HepG2 (cell line): ENCODE measurements around the gene CASP6. TPM values are rescaled to one million over a fixed set of nuclear protein-coding genes. Genes with fewer than 3 reads are reported as not detected.

Experiments used
- ATAC-seq: fragments of 200-7000 bp; cut with Tn5 transposase; 3 replicates; pipeline ENCODE4 v1.9.1; 2020; ENCODE audit warnings: mild to moderate bottlenecking, moderate library complexity
- BruUV-seq: library from RNA; stranded (reverse); fragments of 400-500 nt; replicated peaks from 2 replicates; lab custom pipeline; 2021; lab: Mats Ljungman, UMichigan
- CTCF ChIA-PET: fragments of 300-600 bp; formaldehyde crosslinking; extraction: SDS; loops from one replicate; lab custom pipeline; 2021; ENCODE audit warnings: low total read pairs, inconsistent platforms, low intra/inter-chr PET ratio; lab: Yijun Ruan, JAX
- POLR2A ChIA-PET: fragments of 350-600 bp; sonication (Branson Sonifier 250); formaldehyde crosslinking; loops from one replicate; lab custom pipeline; 2020; ENCODE audit warnings: antibody characterized with exemption, inconsistent platforms; lab: Yijun Ruan, JAX
- DNase-seq: peaks from one replicate; pipeline ENCODE4 v3.0.0-alpha.2; 2015; ENCODE audit warnings: low spot score
- FAIRE-seq: peaks from 3 replicates; lab custom pipeline; 2011; peaks lifted over from hg19 to GRCh38; lab: Jason Lieb, UNC
- H2AFZ ChIP-seq: one replicate; pipeline ENCODE4 v1.6.1; 2011; ENCODE audit warnings: low read length, inconsistent platforms
- H3K27ac ChIP-seq: fragments of 300-600 bp; 3 replicates; pipeline ENCODE4 v1.8.0; 2011; ENCODE audit warnings: mixed run types, mild to moderate bottlenecking, mixed read lengths, low read length, inconsistent platforms; ENCODE audit not compliant: insufficient read depth; ENCODE audit errors: extremely low read length
- H3K27me3 ChIP-seq, 2 experiments: fragments of 200-600 bp in 1 of 2; 2 replicates in 1 of 2; 3 replicates in 1 of 2; pipeline versions ENCODE4 v1.6.0 to v1.8.0; 2011; ENCODE audit warnings: low read length in 2 of 2, mild to moderate bottlenecking in 2 of 2, moderate library complexity in 2 of 2, inconsistent platforms in 1 of 2; ENCODE audit not compliant: insufficient read depth in 2 of 2, control insufficient read depth in 1 of 2
- H3K36me3 ChIP-seq, 2 experiments: fragments of 200-600 bp in 1 of 2; replicated peaks in 1 of 2; 2 replicates in 1 of 2; 3 replicates in 1 of 2; pipeline versions ENCODE4 v1.5.1 to v1.8.0; 2011; ENCODE audit warnings: low read length in 2 of 2, inconsistent platforms in 1 of 2; ENCODE audit not compliant: insufficient read depth in 2 of 2, control insufficient read depth in 1 of 2
- H3K4me1 ChIP-seq: 2 replicates; pipeline ENCODE4 v1.5.1; 2012; ENCODE audit warnings: low read length, inconsistent platforms; ENCODE audit not compliant: insufficient read depth
- H3K4me2 ChIP-seq: 2 replicates; pipeline ENCODE4 v1.6.0; 2011; ENCODE audit warnings: low read depth, low read length, inconsistent platforms
- H3K4me3 ChIP-seq, 3 experiments: fragments of 200-600 bp in 1 of 3; sonication (generic), shearing (Covaris generic) in 1 of 3; replicated peaks in 1 of 3; 2 replicates each; pipeline ENCODE4 v1.5.1; 2011 to 2016; ENCODE audit warnings: low read length in 3 of 3, inconsistent platforms in 2 of 3, low read depth in 2 of 3, mild to moderate bottlenecking in 2 of 3, control low read depth in 1 of 3, mixed read lengths in 1 of 3; ENCODE audit not compliant: insufficient read depth in 1 of 3
- H3K79me2 ChIP-seq: one replicate; pipeline ENCODE4 v1.6.1; 2011; ENCODE audit warnings: low read length, inconsistent platforms; ENCODE audit not compliant: insufficient read depth
- H3K9ac ChIP-seq: 2 replicates; pipeline ENCODE4 v1.6.0; 2011; ENCODE audit warnings: mild to moderate bottlenecking, low read depth, low read length, inconsistent platforms; ENCODE audit not compliant: insufficient read depth
- H3K9me3 ChIP-seq: 2 replicates; pipeline ENCODE4 v1.5.1; 2012; ENCODE audit warnings: mild to moderate bottlenecking, low read length
- H4K20me1 ChIP-seq: 2 replicates; pipeline ENCODE4 v1.6.0; 2011; ENCODE audit warnings: inconsistent platforms, mild to moderate bottlenecking, low read length, moderate library complexity; ENCODE audit not compliant: insufficient read depth
- BCL6 ChIP-seq: IDR thresholded peaks from 2 replicates; pipeline ENCODE4 v1.6.1; 2016; ENCODE audit warnings: missing genetic modification reagents, missing compliant biosample characterization
- CERS6 ChIP-seq: sonication (generic); formaldehyde crosslinking; IDR thresholded peaks from 2 replicates; pipeline ENCODE4 v1.5.0; 2020; ENCODE audit warnings: missing genetic modification reagents
- CSRNP2 ChIP-seq: sonication (generic); formaldehyde crosslinking; conservative IDR thresholded peaks from 2 replicates; pipeline ENCODE4 v1.8.0; 2022; ENCODE audit warnings: low read depth, missing genetic modification reagents
- DMTF1 ChIP-seq: sonication (generic); formaldehyde crosslinking; IDR thresholded peaks from 2 replicates; pipeline ENCODE4 v1.4.0; 2020; ENCODE audit warnings: mild to moderate bottlenecking, missing genetic modification reagents
- GATAD1 ChIP-seq: IDR thresholded peaks from 2 replicates; pipeline ENCODE4 v1.6.1; 2016; ENCODE audit warnings: missing genetic modification reagents, missing compliant biosample characterization
- HOXA5 ChIP-seq: sonication (generic); formaldehyde crosslinking; IDR thresholded peaks from 2 replicates; pipeline ENCODE4 v1.4.0; 2020; ENCODE audit warnings: missing genetic modification reagents
- MXD1 ChIP-seq: sonication (generic); formaldehyde crosslinking; IDR thresholded peaks from 2 replicates; pipeline ENCODE4 v1.4.0; 2020; ENCODE audit warnings: mild to moderate bottlenecking, missing genetic modification reagents
- NFE2L2 ChIP-seq: fragments of 150-350 bp; IDR thresholded peaks from 2 replicates; pipeline ENCODE4 v1.6.1; 2014; ENCODE audit warnings: low read length
- POGZ ChIP-seq: sonication (generic); formaldehyde crosslinking; IDR thresholded peaks from 2 replicates; pipeline ENCODE4 v1.4.0; 2020; ENCODE audit warnings: mild to moderate bottlenecking, missing genetic modification reagents
- SMAD9 ChIP-seq: sonication (generic); formaldehyde crosslinking; IDR thresholded peaks from 2 replicates; pipeline ENCODE4 v1.5.1; 2020; ENCODE audit warnings: mild to moderate bottlenecking, missing genetic modification reagents
- TCF7L2 ChIP-seq: IDR thresholded peaks from 2 replicates; pipeline ENCODE4 v1.6.1; 2011; ENCODE audit warnings: mild to moderate bottlenecking, low read depth, low read length, moderate library complexity
- ZBTB49 ChIP-seq: sonication (generic); formaldehyde crosslinking; IDR thresholded peaks from 2 replicates; pipeline ENCODE4 v1.4.0; 2020; ENCODE audit warnings: missing genetic modification reagents, borderline replicate concordance
- ZFP82 ChIP-seq: sonication (generic); formaldehyde crosslinking; IDR thresholded peaks from 2 replicates; pipeline ENCODE4 v1.5.1; 2020; ENCODE audit warnings: mild to moderate bottlenecking, missing genetic modification reagents, borderline replicate concordance
- ZNF580 ChIP-seq: IDR thresholded peaks from 2 replicates; pipeline ENCODE4 v1.6.1; 2016; ENCODE audit warnings: low read depth, borderline replicate concordance
- ZNF841 ChIP-seq: sonication (generic); formaldehyde crosslinking; IDR thresholded peaks from 2 replicates; pipeline ENCODE4 v1.8.1; 2023; ENCODE audit warnings: missing genetic modification reagents, borderline replicate concordance
- ZSCAN9 ChIP-seq: IDR thresholded peaks from 2 replicates; pipeline ENCODE4 v1.6.1; 2016; ENCODE audit warnings: borderline replicate concordance
- WGBS: methylation state at CpG from one replicate; pipeline ENCODE4 v1.1.6; 2017; ENCODE audit warnings: low lambda C conversion rate; 5-methylcytosine and 5-hydroxymethylcytosine counted together
- in situ Hi-C: cut with HindIII; loops from 2 replicates; pipeline ENCODE4 v1.10.0; 2017; ENCODE audit warnings: low pct_unique_long_range_greater_than_20kb; ENCODE audit not compliant: extremely low pct_ligation_motif_present
- intact Hi-C: fragments of 100-400 bp; cut with micrococcal nuclease; formaldehyde crosslinking; loops from one replicate; pipeline ENCODE4 v1.10.0; 2022; ENCODE audit not compliant: unreplicated experiment
- polyA plus RNA-seq, 8 experiments: library from polyadenylated mRNA; depleted of rRNA in 3 of 8; stranded (reverse) in 7 of 8; unstranded in 1 of 8; fragments of >200 nt; fragmentation: Illumina TruSeq in 4 of 8; extraction: Trizol in 4 of 8; gene quantifications; 2 replicates each; pipeline versions ENCODE4 v1.2.1 to v1.2.3, GENCODE V29; 2011 to 2016; ENCODE audit warnings: low read depth in 4 of 8, missing spikeins in 1 of 8, mixed read lengths in 1 of 8; ENCODE audit not compliant: insufficient read depth in 1 of 8
- total RNA-seq, 5 experiments: library from RNA; depleted of rRNA; stranded (reverse); fragments of >200 nt; fragmentation: Illumina TruSeq; extraction: Trizol; gene quantifications; 2 replicates each; pipeline ENCODE4 v1.2.3, GENCODE V29; 2016; ENCODE audit warnings: low read depth in 1 of 5

Gene CASP6
- total and polyA plus RNA-seq, 2 of the 13 experiments (the other 11 are each of a cell fraction or from before 2014, with no cell fraction given): 19.7 to 34.6 TPM

- no peaks in the 10 kb centered on the region for H4K20me1 ChIP-seq
- peak overlapping the region; percentile 74 for H3K4me2 ChIP-seq
- intact Hi-C loops (loop anchor here (1.0 to 5.0 kb wide), 3 partner anchors 100 to 273 kb away; partner anchors contain the start of gene GAR1), in situ Hi-C loops (no loop called here)
- H3K9me3 ChIP-seq: no peaks in the 10 kb centered on the region
- peaks cover 6% of the 10 kb centered on the region for H3K79me2 ChIP-seq
- no TSS peak for BruUV-seq
- ChIA-PET CTCF (interaction anchor here (0.6 kb wide), 1 partner anchor 123 kb away, joined by 3 read pairs; no protein-coding TSS in a partner anchor), POLR2A (no interaction called here)
- peak overlapping the region; percentile 68 for H3K27ac ChIP-seq
- no peak overlapping the region for H2AFZ ChIP-seq
- H3K27me3 ChIP-seq: no peaks in the 10 kb centered on the region
- no peak for FAIRE-seq
- TF ChIP-seq TCF7L2: no peak
- TF ChIP-seq ZNF841 (CRISPR knock-in tag): no peak
- no peak for TF ChIP-seq ZBTB49 (CRISPR knock-in tag)
- TF ChIP-seq NFE2L2: no peak
- TF ChIP-seq DMTF1 (CRISPR knock-in tag): no peak
- no peak for TF ChIP-seq SMAD9 (CRISPR knock-in tag)
- TF ChIP-seq MXD1: no peak
- TF ChIP-seq POGZ: 0 out of 2 replicates have a peak, but pooled peaks have one; percentile 3
- TF ChIP-seq ZFP82: no peak
- TF ChIP-seq GATAD1 (CRISPR knock-in tag): no peak
- TF ChIP-seq CERS6 (CRISPR knock-in tag): no peak
- no peak for TF ChIP-seq ZNF580
- TF ChIP-seq HOXA5 (CRISPR knock-in tag): no peak
- TF ChIP-seq ZSCAN9: no peak
- no peak for TF ChIP-seq CSRNP2 (CRISPR knock-in tag)
- peak; percentile 84 for TF ChIP-seq BCL6 (CRISPR knock-in tag)
- 30% methylated on average over 6 of the region's 11 CpGs for WGBS
- no peak for ATAC-seq
- H3K4me1 ChIP-seq: peaks cover 31% of the 10 kb centered on the region
- H3K4me3 ChIP-seq: peak overlapping the region; percentile 69 to 76 (median 69); a peak in 5 of 6 replicates
- no peaks in the 10 kb centered on the region for H3K36me3 ChIP-seq
- H3K9ac ChIP-seq: peak overlapping the region; percentile 21; the same call in 1 of the 2 replicates
- no peak for DNase-seq
Observed at GRCh38 chr4:109703664-109704361, 568 bp upstream of the CASP6 start.
